ENCODE data around the gene MAGI1. TPM values are rescaled to one million over a fixed set of nuclear protein-coding genes. Genes with fewer than 3 reads are reported as not detected.

The MAGI1 gene
- total and polyA plus RNA-seq, 4 donors, result 5.0 to 69.2 (median 28.5) TPM

- Histone ChIP-seq H3K27me3 (ENCODE audit: control insufficient read depth in 1 of 2, insufficient read depth in 2 of 2, low read length in 1 of 2) (no peaks in the 10 kb centered on the region), H3K27ac (ENCODE audit: low read depth in 1 of 2, low read length in 2 of 2) (no peak overlapping the region), H3K4me1 (ENCODE audit: control insufficient read depth in 1 of 2, insufficient read depth in 2 of 2, low read length in 2 of 2) (peaks cover 0 to 6% of the 10 kb centered on the region in 2 donors), H3K9me3 (ENCODE audit: control insufficient read depth, low read length) (no peaks in the 10 kb centered on the region), H3K36me3 (ENCODE audit: control insufficient read depth in 1 of 2, insufficient read depth in 2 of 2, low read length in 1 of 2) (no peaks in the 10 kb centered on the region), H3K4me3 (ENCODE audit: low read length in 2 of 2) (no peak overlapping the region)
- intact Hi-C loops (cut with DNase I), result no loop called here
- WGBS, 2 donors, result 84 to 86% methylated on average over 13 of the region's 13 CpGs
- no peak for DNase-seq
- no peak for ATAC-seq (ENCODE audit: low FRiP score)
Observed at GRCh38 chr3:65478551-65479500, 559.9 kb downstream of the MAGI1 start.

- H3K9me3 ChIP-seq (ENCODE audit: control insufficient read depth, low read length), result no peaks in the 10 kb centered on the region
- intact Hi-C loops (cut with DNase I), result no loop called here
- DNase-seq (no peak), ATAC-seq (ENCODE audit: low FRiP score) (no peak)
- H3K27me3 ChIP-seq (ENCODE audit: control insufficient read depth in 1 of 2, insufficient read depth in 2 of 2, low read length in 1 of 2), result no peaks in the 10 kb centered on the region
- H3K36me3 ChIP-seq (ENCODE audit: control insufficient read depth in 1 of 2, insufficient read depth in 2 of 2, low read length in 1 of 2), result no peaks in the 10 kb centered on the region
- H3K27ac ChIP-seq (ENCODE audit: low read depth in 1 of 2, low read length in 2 of 2), result no peak overlapping the region
- 32 to 35% methylated on average over 3 of the region's 3 CpGs for WGBS, 2 donors
- H3K4me3 ChIP-seq (ENCODE audit: low read length in 2 of 2), result no peak overlapping the region
- H3K4me1 ChIP-seq (ENCODE audit: control insufficient read depth in 1 of 2, insufficient read depth in 2 of 2, low read length in 2 of 2), result no peaks in the 10 kb centered on the region
Observed at GRCh38 chr3:65473736-65474135, 565.0 kb downstream of the MAGI1 start.

GRCh38 chr3:65472501-65472900, 566.2 kb downstream of the MAGI1 start:
- WGBS, 2 donors, result 42 to 50% methylated on average over 3 of the region's 3 CpGs
- intact Hi-C loops (cut with DNase I), result no loop called here
- ATAC-seq (ENCODE audit: low FRiP score), result no peak
- Histone ChIP-seq H3K9me3 (ENCODE audit: control insufficient read depth, low read length) (no peaks in the 10 kb centered on the region), H3K27ac (ENCODE audit: low read depth in 1 of 2, low read length in 2 of 2) (no peak overlapping the region), H3K27me3 (ENCODE audit: control insufficient read depth in 1 of 2, insufficient read depth in 2 of 2, low read length in 1 of 2) (no peaks in the 10 kb centered on the region), H3K4me1 (ENCODE audit: control insufficient read depth in 1 of 2, insufficient read depth in 2 of 2, low read length in 2 of 2) (no peaks in the 10 kb centered on the region), H3K36me3 (ENCODE audit: control insufficient read depth in 1 of 2, insufficient read depth in 2 of 2, low read length in 1 of 2) (no peaks in the 10 kb centered on the region), H3K4me3 (ENCODE audit: low read length in 2 of 2) (no peak overlapping the region)
- no peak for DNase-seq

GRCh38 chr3:65466300-65466988, 572.3 kb downstream of the MAGI1 start:
- Histone ChIP-seq H3K4me1 (ENCODE audit: control insufficient read depth in 1 of 2, insufficient read depth in 2 of 2, low read length in 2 of 2) (no peaks in the 10 kb centered on the region), H3K9me3 (ENCODE audit: control insufficient read depth, low read length) (no peaks in the 10 kb centered on the region), H3K27ac (ENCODE audit: low read depth in 1 of 2, low read length in 2 of 2) (no peak overlapping the region), H3K36me3 (ENCODE audit: control insufficient read depth in 1 of 2, insufficient read depth in 2 of 2, low read length in 1 of 2) (no peaks in the 10 kb centered on the region), H3K4me3 (ENCODE audit: low read length in 2 of 2) (no peak overlapping the region), H3K27me3 (ENCODE audit: control insufficient read depth in 1 of 2, insufficient read depth in 2 of 2, low read length in 1 of 2) (no peaks in the 10 kb centered on the region)
- WGBS, 2 donors, result 83 to 84% methylated on average over 5 of the region's 5 CpGs
- intact Hi-C loops (cut with DNase I), result no loop called here
- DNase-seq (no peak), ATAC-seq (ENCODE audit: low FRiP score) (no peak)

GRCh38 chr3:65449841-65450428, 588.8 kb downstream of the MAGI1 start:
- 95 to 98% methylated on average over 6 of the region's 6 CpGs for WGBS, 2 donors
- Histone ChIP-seq H3K4me3 (ENCODE audit: low read length in 2 of 2) (no peak overlapping the region), H3K36me3 (ENCODE audit: control insufficient read depth in 1 of 2, insufficient read depth in 2 of 2, low read length in 1 of 2) (peaks cover 0 to 4% of the 10 kb centered on the region in 2 donors), H3K9me3 (ENCODE audit: control insufficient read depth, low read length) (no peaks in the 10 kb centered on the region), H3K27ac (ENCODE audit: low read depth in 1 of 2, low read length in 2 of 2) (no peak overlapping the region), H3K4me1 (ENCODE audit: control insufficient read depth in 1 of 2, insufficient read depth in 2 of 2, low read length in 2 of 2) (peaks cover 0 to 2% of the 10 kb centered on the region in 2 donors), H3K27me3 (ENCODE audit: control insufficient read depth in 1 of 2, insufficient read depth in 2 of 2, low read length in 1 of 2) (no peaks in the 10 kb centered on the region)
- DNase-seq (no peak), ATAC-seq (ENCODE audit: low FRiP score) (no peak)
- intact Hi-C loops (cut with DNase I), result no loop called here

- intact Hi-C loops (cut with DNase I), result no loop called here
- Histone ChIP-seq H3K27ac (ENCODE audit: low read depth in 1 of 2, low read length in 2 of 2) (no peak overlapping the region), H3K36me3 (ENCODE audit: control insufficient read depth in 1 of 2, insufficient read depth in 2 of 2, low read length in 1 of 2) (peaks cover 0 to 4% of the 10 kb centered on the region in 2 donors), H3K9me3 (ENCODE audit: control insufficient read depth, low read length) (no peaks in the 10 kb centered on the region), H3K27me3 (ENCODE audit: control insufficient read depth in 1 of 2, insufficient read depth in 2 of 2, low read length in 1 of 2) (no peaks in the 10 kb centered on the region), H3K4me3 (ENCODE audit: low read length in 2 of 2) (no peak overlapping the region), H3K4me1 (ENCODE audit: control insufficient read depth in 1 of 2, insufficient read depth in 2 of 2, low read length in 2 of 2) (peaks cover 0 to 2% of the 10 kb centered on the region in 2 donors)
- whole genome bisulfite sequencing, 2 donors, result 85 to 87% methylated on average over 3 of the region's 3 CpGs
- DNase-seq (no peak), ATAC-seq (ENCODE audit: low FRiP score) (no peak)
Observed at GRCh38 chr3:65448120-65448519, 590.6 kb downstream of the MAGI1 start.

GRCh38 chr3:65445573-65446169, 593.0 kb downstream of the MAGI1 start:
- no peak for DNase-seq

GRCh38 chr3:65444447-65444815, 594.3 kb downstream of the MAGI1 start:
- Histone ChIP-seq H3K36me3 (ENCODE audit: control insufficient read depth in 1 of 2, insufficient read depth in 2 of 2, low read length in 1 of 2) (peaks cover 0 to 4% of the 10 kb centered on the region in 2 donors), H3K27ac (ENCODE audit: low read depth in 1 of 2, low read length in 2 of 2) (no peak overlapping the region), H3K4me1 (ENCODE audit: control insufficient read depth in 1 of 2, insufficient read depth in 2 of 2, low read length in 2 of 2) (peaks cover 0 to 2% of the 10 kb centered on the region in 2 donors), H3K9me3 (ENCODE audit: control insufficient read depth, low read length) (no peaks in the 10 kb centered on the region), H3K27me3 (ENCODE audit: control insufficient read depth in 1 of 2, insufficient read depth in 2 of 2, low read length in 1 of 2) (no peaks in the 10 kb centered on the region), H3K4me3 (ENCODE audit: low read length in 2 of 2) (no peak overlapping the region)
- intact Hi-C loops (cut with DNase I), result loop anchor here in 1 of 2 donors (5.0 kb wide), 1 partner anchor 288 kb away; no protein-coding TSS in a partner anchor
- DNase-seq, result no peak
- ATAC-seq (ENCODE audit: low FRiP score), result no peak
- 87 to 89% methylated on average over 7 of the region's 7 CpGs for WGBS, 2 donors

More at GRCh38 chr3:65445573-65446169, 593.0 kb downstream of the MAGI1 start:
- intact Hi-C loops (cut with DNase I), result no loop called here
- Histone ChIP-seq H3K9me3 (ENCODE audit: control insufficient read depth, low read length) (no peaks in the 10 kb centered on the region), H3K36me3 (ENCODE audit: control insufficient read depth in 1 of 2, insufficient read depth in 2 of 2, low read length in 1 of 2) (peaks cover 0 to 4% of the 10 kb centered on the region in 2 donors), H3K4me1 (ENCODE audit: control insufficient read depth in 1 of 2, insufficient read depth in 2 of 2, low read length in 2 of 2) (peaks cover 0 to 2% of the 10 kb centered on the region in 2 donors), H3K27me3 (ENCODE audit: control insufficient read depth in 1 of 2, insufficient read depth in 2 of 2, low read length in 1 of 2) (no peaks in the 10 kb centered on the region), H3K27ac (ENCODE audit: low read depth in 1 of 2, low read length in 2 of 2) (no peak overlapping the region), H3K4me3 (ENCODE audit: low read length in 2 of 2) (no peak overlapping the region)
- ATAC-seq (ENCODE audit: low FRiP score), result no peak
- WGBS, 2 donors, result 83 to 94% methylated on average over 4 of the region's 4 CpGs
